Medulla oblongata (tissue), 1 donor: ENCODE results near the gene IQGAP3.
A peak's percentile ranks its signal among the peaks of the same experiment; 100 is the strongest.

Experiments used
- DNase-seq: peaks from one replicate; pipeline ENCODE4 v3.0.0-alpha.2; 2015; ENCODE audit errors: extremely low spot score

IQGAP3 gene

DNA sequence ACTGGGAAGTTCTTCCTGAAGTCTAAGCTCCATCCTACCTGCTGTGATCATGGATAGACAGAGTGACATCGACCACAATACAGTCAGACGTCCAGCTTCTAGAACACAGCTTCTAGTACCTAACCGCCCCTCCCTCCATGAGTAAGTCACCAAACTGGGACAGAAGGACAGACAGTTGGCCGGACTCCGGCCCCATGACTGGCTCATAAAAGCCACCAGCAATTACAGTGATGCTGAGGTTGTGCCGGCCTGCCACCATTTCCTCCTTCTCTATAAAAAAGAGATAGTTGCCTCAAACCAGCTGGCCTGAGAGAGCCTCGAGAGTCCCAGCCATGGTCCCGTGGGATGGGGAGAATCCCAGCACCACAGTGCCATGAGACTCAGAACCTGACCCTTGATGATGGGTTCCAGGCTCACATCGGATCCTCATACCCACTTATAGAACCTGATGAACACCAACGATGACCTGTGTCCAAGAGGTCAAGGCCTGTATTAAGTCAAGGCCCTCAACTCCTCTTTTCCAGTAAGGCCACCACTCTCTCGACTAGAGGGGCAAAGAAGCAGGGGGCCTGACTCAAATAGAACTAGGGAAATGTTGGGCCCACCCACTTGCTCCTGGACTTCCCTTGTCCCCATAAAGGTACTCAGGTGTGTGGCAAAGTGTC is 75.2 kb downstream of the IQGAP3 start:
- DNase-seq = no peak

DNA sequence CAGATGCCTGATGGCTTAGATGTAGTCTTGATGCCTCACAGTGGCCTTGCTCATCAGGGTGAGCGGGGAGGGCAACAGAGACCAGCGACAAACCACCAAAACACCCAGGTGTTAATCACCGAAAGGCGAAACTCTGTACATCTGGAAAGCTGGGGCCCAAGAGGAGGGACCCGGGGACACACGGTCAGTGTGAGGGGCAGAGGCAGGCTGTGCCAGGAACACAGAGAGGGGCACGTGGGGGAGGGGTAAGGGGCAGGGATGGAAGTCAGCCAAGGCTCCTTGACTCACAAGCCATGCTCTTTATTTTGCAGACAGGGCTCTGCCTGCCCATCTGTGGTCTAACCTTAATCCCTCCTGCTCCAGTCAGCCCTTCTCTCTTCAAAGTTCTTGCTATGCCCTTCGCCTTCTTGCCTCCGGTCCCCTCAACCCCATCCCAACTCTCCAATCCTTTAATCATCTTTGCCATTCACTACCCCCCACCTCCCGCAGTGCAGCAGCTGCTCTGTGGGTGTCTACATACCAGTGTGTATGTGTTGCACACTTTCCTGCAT is 76.1 kb downstream of the IQGAP3 start:
- DNase-seq = no peak

DNA sequence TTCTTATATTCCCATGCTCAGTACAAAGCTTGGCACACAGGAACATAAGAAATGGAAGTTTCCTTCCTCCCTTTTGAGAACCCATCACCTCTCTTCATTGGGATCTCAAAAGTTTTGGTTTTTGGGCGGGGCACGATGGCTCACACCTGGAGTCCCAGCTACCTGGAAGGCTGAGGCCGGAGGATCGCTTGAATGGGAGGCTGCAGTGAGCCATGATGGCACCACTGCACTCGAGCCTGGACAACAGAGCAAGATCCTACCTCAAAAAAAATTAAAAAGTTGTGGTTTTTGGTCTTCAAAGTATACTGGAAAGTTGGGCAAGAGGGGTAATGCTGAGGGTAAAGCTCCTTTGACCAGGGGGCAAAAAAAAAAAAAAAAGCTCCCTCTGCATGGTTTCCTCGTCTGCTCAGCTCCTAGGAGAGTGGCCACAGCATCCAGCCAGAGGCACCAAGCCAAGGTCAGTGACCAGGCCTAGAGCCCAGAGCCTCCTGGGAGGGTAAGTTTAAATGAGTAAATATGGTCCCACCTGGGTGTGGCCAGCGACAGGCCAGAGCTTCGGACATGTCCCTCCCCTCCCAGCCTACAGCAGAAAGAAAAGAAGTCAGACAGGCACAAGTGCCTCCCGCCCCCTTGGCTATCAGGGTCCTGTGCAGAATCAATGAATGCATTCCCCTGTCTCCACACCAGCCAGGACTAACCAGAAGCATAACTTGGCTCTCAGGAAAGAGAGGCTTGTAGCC is 76.8 kb downstream of the IQGAP3 start:
- DNase-seq = no peak

DNA sequence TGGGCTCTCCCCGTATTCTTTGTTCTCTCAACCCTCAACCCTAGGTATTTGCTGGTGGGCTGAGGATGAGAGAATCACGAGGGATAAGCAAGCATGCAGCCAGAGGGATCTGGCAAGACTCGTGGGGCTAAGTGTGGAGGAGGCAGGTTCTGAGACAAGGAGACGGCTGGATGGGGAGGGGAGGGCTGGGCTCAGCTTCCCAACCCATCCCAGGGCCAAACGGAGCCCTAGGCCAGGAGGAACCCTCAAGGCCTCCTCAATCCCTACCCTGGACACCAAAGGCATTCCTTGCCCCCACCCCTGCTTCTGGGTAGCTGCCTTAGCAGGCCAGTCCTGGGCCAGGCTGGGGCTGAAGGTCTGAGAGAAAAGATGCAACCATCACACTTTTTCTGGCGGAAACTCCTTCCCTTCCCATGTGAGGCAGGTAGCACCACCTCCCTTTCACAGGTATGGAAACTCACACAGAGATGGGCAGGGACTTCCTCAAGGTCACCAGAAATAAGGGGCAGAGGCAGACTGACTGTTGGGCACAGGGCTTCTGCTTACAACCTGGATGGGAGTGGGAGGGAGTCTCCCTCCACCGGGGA is 78.0 kb downstream of the IQGAP3 start:
- DNase-seq = no peak

DNA sequence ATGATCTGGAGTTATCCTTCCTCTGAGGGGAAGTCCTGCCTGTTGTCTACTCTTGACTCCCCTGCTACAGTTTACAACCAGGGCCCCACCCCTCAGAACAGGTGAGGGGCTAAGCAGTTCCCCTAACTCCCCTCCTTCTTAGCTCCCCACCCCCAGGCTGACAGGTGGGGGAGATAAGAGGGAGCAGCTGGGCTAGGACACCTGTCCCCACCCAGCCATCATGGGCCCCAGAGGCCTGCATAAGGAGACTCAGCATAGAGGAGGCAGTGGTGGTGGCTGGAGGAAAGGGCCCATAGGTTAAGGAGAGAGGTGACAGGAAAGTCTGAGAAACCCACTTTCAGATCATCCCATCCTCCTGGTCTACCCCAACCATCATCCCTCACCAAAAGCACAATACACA is 78.6 kb downstream of the IQGAP3 start:
- DNase-seq = no peak

DNA sequence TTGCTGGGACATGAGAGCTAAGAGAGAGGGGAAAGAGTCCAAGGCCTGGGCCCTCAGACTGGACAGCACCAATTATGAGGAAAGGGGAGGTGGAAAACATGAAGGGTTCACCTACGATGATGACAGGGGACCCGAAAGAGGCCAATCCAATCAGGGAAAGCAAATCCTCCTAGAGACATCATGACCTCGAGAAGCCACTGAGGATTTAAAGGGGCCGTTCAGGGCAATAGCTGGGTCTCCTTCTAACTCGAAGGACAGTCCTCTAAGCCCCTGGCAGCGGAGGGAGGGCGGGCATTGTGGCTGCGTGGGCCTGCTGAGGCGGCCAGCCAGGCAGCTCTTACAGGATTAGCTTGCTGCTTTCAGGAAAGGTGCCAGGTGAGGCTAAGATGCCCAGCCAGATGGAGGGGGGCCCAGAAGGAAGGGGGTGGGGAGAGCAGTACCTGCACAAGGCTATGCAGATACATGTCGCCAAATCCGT is 79.2 kb downstream of the IQGAP3 start:
- peak; percentile 66 for DNase-seq

DNA sequence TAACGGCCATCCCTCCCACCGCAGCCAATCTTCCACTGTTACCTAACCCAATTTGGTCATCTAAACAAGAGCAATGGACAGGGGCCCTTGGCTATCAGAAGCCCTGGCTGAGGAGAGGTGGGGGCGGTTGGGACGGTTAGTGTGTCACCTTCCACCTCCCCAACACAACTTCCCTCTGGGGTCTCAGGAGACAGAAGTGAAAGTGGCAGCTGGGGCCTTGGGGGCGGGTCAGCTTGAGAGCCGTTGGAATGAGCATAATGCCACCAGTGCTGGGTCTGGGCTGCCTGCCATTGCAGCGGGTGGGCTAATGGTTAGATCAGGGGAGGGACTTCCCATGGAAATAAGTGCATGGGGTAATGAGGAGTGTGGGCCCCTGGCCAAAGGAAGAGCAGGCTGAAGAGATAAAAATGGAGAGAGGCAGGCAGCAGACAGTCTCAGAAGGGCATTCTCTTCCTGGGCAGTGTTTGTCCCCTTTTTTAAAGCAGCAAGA is 79.7 kb downstream of the IQGAP3 start:
- DNase-seq = peak; percentile 76

DNA sequence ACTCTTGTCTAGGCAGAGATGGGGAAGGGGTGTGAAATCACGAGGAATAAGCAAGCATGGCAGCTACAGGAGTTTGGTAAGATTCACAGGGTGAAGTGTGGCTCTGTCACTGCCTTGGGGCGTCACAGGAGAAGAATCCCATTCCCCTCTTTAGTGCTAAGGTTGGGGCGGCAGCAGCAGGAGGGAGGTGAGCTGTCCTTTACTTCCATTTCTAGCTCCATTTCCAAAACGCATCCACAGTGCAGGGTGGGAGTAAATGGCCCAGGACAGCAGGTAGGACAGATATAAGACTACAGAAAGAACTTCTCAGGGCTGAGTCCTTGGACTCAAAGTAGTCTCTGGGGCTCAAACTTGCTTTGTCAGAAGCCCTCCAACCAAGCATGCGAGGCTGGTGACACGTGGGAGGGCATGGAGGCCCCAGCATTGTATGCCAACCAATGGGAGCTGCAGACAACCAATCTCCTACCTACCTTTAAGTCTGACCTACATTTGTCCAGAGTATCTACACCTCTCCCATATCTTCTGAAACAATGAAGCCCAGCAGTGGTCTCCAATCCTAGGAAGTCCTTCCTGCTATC is 80.3 kb downstream of the IQGAP3 start:
- DNase-seq = no peak

DNA sequence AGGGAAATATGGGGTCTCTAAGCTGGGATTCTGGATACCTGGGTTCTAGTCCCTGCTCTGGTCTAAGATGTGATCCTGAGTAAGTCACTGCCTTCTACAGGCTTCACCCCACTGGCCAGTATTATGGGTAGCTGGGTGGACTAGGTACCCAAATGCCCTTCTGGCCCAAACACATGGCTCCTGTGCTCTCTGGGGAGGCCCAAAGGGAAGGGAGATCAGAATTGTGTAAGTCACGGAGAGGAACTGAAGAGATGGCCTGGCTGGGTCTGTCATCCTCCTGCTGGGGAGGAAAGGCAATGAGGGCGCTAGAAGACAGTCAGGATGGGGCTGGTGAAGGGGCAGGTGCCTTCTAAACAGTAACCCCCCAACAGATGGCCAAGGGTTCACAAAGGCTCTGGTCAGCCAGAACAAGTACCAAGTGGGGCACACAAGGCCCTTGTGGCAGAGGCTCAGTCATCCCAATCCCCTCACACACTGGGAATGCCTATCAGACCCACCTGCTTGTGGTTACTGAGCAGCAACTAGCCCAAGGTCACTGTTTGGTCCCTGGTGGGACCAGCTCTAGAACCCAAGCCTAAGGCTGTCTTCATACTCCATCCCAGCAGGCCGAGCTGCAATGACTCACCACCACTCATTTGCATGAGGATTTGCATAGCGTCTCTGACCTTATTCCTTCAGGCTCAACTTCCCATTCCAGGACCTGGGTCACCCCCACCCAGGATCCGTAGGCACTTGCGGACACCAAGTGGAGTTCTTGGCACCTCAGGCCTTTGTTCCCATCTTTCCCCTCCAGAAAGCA is 81.0 kb downstream of the IQGAP3 start:
- no peak for DNase-seq

DNA sequence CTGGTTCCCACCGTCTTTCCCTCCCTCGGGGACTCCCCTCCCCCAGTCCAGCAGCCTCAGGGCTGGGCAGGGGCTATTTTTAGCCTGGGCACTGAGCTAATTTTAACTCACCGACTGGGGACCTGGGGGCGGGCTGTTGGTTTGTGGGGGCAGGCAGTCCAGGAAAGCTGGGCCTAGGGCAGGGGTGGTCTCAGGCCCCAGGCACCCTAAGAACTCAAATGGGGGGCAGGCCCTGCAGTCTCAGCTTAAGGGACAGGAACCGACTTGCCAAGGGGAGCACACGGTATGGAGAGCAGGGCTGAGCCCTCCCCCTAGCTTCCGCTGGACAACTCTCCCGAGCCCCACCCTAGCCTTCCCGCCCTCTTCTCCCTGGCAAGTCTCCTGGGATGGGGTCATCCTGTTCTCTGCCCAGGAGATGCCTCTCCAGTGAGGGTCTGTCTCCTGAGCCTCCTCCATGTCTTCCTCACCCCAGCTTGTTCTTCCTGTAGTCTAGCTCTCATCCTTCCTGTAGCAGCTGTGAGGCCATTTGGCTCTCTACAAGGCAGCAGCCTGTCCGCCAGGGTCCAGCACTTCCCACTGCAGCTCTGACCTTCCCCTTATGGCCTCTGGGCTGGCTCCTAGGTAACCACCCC is 81.8 kb downstream of the IQGAP3 start:
- no peak for DNase-seq

DNA sequence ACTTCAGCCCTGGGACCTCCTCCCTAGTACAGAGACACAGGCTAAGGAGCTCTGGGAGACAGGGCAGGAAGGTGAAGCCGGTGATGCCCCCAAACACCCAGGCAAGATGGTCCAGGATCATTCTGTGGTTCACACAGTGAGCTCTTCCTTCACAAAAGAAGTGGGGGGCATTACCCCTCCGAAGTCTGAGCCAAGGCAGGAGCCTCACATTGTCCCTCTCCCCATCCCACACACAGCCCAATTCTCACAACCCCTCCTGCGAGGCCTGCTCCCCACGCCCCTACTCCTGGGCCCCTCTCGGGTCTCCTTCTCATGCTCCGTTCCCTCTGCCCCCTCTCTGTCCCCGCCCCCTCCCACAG is 82.5 kb downstream of the IQGAP3 start:
- DNase-seq = no peak

DNA sequence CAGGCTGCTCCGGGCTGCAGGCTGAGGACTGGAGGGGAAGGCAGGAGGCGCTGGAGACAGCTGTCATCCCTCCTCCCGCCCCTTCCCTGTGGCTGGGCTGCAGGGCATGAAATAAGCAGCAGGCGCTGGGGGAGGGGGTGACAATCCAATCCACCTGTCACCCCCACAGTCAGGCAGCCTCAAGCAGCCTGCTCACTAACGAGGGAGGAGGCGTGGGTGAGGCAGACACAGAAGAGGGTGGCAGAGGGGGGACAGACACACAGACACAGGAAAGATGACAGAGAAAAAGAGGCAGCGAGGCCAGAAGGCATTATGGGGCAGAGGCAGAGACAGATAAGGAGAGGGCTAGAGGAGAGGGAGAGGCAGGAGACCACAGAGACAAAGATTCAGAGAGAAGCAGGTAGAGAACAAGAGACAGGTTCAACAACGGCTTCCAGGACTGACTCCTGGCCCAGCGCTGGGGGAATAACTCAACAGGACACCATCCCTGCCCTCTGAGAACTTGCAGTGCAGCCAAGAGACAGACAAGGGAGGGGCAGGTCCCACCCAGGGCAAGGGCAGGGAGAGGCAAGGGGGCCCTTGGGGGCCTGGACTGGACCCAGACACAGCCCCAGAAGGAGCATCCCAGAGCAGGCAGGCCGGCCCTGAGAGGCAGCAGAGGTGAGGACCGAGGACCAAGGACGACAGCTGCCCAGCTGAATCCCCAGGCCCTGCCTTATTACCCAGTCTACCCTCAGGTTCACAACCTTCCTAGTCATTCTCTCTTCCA is 83.0 kb downstream of the IQGAP3 start:
- DNase-seq = peak; percentile 78

DNA sequence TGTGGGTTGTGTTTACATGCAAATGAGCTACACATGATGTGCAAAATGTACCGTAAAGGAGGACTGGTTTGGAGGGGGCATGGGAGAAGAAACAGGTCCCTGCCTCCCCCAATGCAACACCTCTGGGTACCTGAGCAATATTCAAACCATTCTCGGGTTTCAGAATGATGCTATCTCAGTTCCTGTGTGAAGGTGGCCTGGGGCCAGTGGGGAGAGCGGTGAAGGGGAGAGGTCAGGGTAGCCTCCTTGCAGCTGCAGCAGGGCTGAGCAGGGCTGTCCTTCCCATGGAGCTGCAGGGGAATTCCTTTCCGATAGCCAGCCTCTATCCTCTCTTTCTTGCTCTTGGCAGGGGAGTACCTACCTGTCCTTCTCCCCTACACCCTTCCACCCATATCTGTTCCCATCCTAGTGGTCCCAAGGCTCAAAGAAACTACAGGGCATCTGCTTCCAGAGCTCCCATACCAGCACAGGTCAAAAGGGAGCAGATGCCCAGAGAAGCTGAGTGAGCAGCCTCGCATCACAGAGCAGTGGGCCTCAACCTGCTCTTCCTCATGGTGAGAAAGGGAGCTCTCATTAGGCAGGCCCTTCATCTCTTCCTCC is 83.7 kb downstream of the IQGAP3 start:
- no peak for DNase-seq

DNA sequence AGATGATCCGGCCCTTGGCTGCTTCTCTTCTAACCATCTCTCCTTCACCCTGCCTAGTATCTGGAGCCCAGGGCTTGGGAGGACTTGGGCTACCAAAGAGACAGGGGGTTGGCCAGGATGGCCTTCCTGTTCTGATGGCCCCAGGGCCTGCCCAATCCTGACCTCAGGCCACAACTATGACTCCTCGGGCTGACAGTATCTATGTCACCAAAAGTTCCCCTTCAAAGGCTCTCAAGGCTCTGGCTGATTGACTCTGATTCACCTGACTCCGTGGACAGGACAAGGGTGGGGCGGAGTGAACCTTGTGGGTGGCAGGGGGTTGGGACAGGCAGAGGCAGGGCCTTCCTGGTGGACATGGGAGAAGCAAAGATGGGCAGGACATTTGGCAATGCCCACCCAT is 84.5 kb downstream of the IQGAP3 start:
- no peak for DNase-seq

DNA sequence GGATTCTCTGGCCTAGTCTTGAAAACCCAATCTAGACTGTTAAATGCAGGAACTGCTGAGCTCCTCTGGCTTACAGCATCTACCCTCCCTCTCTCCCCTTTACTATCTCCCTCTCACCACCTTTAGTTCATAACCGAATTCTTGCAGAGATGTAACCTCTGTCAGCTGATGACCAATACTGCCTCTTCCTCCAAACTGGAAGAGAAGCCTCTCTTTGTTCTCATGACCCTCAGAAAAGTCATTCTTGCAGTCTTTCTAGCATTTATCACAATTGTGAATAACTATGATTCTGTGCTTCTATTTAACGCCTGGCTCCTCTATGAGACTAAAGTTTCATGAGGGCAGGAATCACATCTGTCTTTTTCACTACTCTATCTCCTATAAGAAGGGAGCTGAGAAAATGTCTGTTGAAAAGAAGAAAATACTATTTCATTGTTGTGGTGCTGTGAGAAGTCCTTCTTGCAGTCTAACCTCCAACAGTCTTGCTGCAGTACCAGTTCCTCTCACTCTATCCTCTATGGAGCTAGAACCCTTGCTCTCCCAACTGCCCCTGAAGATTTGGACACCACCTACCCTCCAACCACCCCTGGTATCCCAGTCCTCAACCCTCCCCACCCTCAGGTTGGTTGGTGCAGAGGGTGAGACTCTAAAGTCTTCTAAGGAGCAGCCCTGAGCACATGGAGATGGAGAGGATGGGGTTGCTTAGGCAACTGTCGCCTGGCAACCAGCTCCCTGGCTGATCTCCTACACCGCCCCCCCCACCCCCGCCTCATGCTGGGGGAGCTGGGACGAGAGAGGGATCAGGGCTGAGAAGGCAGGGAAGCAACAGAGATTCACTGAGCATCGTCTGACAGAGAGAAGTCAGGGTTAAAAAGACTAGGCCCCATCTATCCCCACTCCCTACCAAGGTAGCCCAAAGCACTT is 85.7 kb downstream of the IQGAP3 start:
- DNase-seq = no peak

DNA sequence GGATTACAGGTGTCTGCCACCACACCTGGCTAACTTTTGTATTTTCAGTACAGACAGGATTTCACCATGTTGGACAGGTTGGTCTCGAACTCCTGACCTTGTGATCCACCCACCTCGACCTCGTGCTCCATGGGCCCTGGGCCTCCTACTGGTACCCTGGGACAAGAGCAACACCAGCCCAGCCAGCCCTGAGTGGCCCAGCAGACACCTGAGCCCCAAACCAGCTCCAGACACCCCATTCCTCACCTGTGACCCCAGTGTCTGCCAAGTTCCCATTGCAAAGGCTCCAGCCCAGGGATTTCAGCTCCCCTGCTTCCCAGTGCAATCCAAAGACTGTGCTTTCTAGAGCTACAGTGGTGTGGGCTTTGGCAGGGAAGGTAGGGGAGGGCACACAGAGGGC is 86.4 kb downstream of the IQGAP3 start:
- DNase-seq = no peak

DNA sequence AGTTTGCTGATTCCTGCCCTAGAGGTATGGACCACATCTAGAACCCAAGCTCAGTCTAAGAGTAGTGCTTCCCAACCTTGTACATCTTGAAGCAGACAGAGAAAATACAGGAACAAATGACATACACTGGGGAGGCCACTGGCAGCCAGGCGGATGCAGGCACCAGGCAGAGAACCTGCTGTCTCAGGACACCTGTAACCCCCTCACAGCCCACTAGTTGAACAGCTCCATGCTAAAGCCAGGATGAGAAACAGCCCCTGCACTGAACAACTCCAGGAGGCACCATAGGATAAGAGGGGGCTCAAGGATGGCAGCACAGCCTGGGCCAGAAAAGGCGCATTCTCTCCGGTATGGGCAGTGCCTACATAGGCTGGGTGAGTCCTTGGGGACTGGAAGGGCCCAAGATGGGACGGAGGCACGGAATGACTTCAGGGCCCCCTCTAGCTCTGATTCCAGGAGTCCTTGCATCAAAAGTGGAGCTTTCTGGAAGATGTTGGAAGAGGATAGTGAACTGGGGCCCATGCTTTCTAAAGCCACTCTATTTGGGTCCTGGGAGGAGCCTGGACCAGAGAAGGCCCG is 87.8 kb downstream of the IQGAP3 start:
- no peak for DNase-seq

DNA sequence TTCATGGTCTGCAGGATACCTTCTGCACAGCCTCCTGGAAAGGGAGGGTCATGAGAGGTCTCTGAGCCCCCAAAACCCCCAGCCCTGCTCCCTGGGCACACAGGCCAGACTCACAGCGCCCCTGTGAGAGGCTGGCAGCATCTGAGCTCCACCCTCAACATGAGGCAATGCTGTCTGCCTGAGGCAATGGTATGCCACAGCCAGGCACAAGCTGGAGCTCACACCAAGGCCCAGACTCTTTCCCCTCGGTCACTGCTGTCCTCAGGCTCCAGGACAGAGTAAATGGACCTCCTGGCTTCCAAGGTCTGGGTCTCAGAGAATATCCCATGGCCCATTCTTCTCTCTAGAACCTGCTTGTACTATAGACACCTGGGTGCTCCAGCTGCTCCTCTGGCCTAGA is 89.0 kb downstream of the IQGAP3 start:
- DNase-seq = no peak
